OCI-LY1 (cell line): ENCODE data around the gene GALNT17.

ENCODE experiments used
- H2AFZ ChIP-seq: fragments of 200-600 bp; sonication (generic), shearing (Covaris generic); 2 replicates; pipeline ENCODE4 v1.6.0; 2014; ENCODE audit warnings: antibody characterized with exemption, mild to moderate bottlenecking, low read length
- H3F3A ChIP-seq: fragments of 200-600 bp; sonication (generic), shearing (Covaris generic); 2 replicates; pipeline ENCODE4 v1.6.0; 2014; ENCODE audit warnings: mild to moderate bottlenecking, antibody characterized with exemption, low read length, moderate library complexity; ENCODE audit not compliant: insufficient read depth
- H3K27ac ChIP-seq: fragments of 200-600 bp; sonication (generic); 2 replicates; pipeline ENCODE4 v1.5.1; 2014; ENCODE audit warnings: low read length, mixed run types, mild to moderate bottlenecking, low read depth; ENCODE audit not compliant: poor library complexity, severe bottlenecking
- H3K27me3 ChIP-seq: fragments of 200-600 bp; sonication (generic); 2 replicates; pipeline ENCODE4 v1.6.0; 2014; ENCODE audit warnings: antibody characterized with exemption, mild to moderate bottlenecking, low read length, moderate library complexity; ENCODE audit not compliant: insufficient read depth
- H3K36me3 ChIP-seq: fragments of 200-600 bp; sonication (generic); 2 replicates; pipeline ENCODE4 v1.6.1; 2014; ENCODE audit warnings: mild to moderate bottlenecking, antibody characterized with exemption, low read length, moderate library complexity, mixed read lengths; ENCODE audit not compliant: insufficient read depth
- H3K4me1 ChIP-seq: fragments of 200-600 bp; sonication (generic); 2 replicates; pipeline ENCODE4 v1.5.1; 2014; ENCODE audit warnings: mild to moderate bottlenecking, low read length, moderate library complexity; ENCODE audit not compliant: insufficient read depth, severe bottlenecking
- H3K4me2 ChIP-seq: fragments of 200-600 bp; sonication (generic), shearing (Covaris generic); 2 replicates; pipeline ENCODE4 v1.6.1; 2014; ENCODE audit warnings: low read length
- H3K4me3 ChIP-seq: fragments of 200-600 bp; sonication (generic); 2 replicates; pipeline ENCODE4 v1.5.1; 2014; ENCODE audit warnings: low read length, low read depth, mild to moderate bottlenecking, mixed read lengths; ENCODE audit not compliant: poor library complexity, severe bottlenecking
- H3K79me2 ChIP-seq: fragments of 200-600 bp; shearing (Covaris generic); 2 replicates; pipeline ENCODE4 v1.6.1; 2016; ENCODE audit warnings: mixed run types, low read length, mixed read lengths; ENCODE audit not compliant: insufficient read depth
- H3K9ac ChIP-seq: fragments of 200-600 bp; sonication (generic), shearing (Covaris generic); 2 replicates; pipeline ENCODE4 v1.6.1; 2014; ENCODE audit warnings: mild to moderate bottlenecking, low read length, mixed read lengths
- H3K9me2 ChIP-seq: fragments of 200-600 bp; sonication (generic), shearing (Covaris generic); 2 replicates; pipeline ENCODE4 v1.6.1; 2014; ENCODE audit warnings: low read depth, mild to moderate bottlenecking, low read length, mixed read lengths
- H3K9me3 ChIP-seq: fragments of 200-600 bp; shearing (Covaris generic); 2 replicates; pipeline ENCODE4 v1.6.1; 2014; ENCODE audit warnings: low read length, mixed read lengths
- H4K20me1 ChIP-seq: fragments of 200-600 bp; sonication (generic), shearing (Covaris generic); 2 replicates; pipeline ENCODE4 v1.6.0; 2016; ENCODE audit warnings: mild to moderate bottlenecking, low read length; ENCODE audit not compliant: insufficient read depth
- EZH2 ChIP-seq: fragments of 200-600 bp; sonication (generic), shearing (Covaris generic); IDR thresholded peaks from 2 replicates; pipeline ENCODE4 v1.8.0; 2017; ENCODE audit warnings: borderline replicate concordance, mixed run types, mild to moderate bottlenecking, antibody characterized with exemption, low read length, moderate library complexity, mixed read lengths
- TF ChIP-seq, protein P1 (sequence below): fragments of 200-600 bp; sonication (generic), shearing (Covaris generic); IDR thresholded peaks from 2 replicates; pipeline ENCODE4 v1.5.1; 2017; ENCODE audit warnings: mild to moderate bottlenecking, antibody characterized with exemption, low read length, moderate library complexity, mixed read lengths

Gene GALNT17

DNA sequence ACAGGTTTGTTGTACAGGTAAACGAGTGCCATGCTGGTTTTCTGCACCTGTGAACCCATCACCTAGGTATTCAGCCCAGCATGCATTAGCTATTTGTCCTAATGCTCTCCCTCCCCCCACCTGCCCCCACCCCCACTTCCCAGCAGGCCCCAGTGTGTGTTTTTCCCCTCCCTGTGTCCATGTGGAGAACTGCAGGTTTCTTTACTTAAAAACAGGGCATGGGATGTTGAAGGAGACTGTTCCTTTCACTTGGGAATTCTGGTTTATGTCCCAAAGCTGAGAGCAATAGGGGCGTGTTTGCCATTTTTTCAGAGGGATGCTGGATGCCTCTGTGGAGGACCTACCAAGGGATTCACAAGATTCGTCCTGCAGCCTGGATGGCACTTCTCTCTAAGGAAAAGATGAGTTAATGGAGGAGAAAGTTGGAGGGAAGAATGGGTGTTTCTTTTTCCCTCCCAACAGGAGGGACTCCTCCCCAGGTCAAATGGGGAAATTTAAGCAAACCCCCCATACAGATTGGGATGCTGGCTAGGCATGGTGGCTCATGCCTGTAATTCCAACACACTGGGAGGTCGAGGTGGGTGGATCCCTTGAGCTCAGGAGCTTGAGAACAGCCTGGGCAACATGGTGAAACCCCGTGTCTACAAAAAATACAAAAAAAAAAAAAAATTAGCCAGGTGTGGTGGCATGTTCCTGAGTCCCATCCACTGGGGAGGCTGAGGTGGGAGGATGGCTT is 136.0 kb downstream of the GALNT17 start:
- Histone ChIP-seq H3K79me2 (no peaks in the 10 kb centered on the region), H3K27me3 (no peaks in the 10 kb centered on the region), H3K4me1 (no peaks in the 10 kb centered on the region), H2AFZ (no peak overlapping the region), H3K4me3 (no peak overlapping the region), H3F3A (no peaks in the 10 kb centered on the region), H4K20me1 (no peaks in the 10 kb centered on the region), H3K9me2 (no peaks in the 10 kb centered on the region), H3K9me3 (no peaks in the 10 kb centered on the region), H3K36me3 (no peaks in the 10 kb centered on the region), H3K9ac (no peak overlapping the region), H3K4me2 (no peak overlapping the region), H3K27ac (no peak overlapping the region)
- no peak for TF ChIP-seq EZH2
- TF ChIP-seq, protein P1, sequence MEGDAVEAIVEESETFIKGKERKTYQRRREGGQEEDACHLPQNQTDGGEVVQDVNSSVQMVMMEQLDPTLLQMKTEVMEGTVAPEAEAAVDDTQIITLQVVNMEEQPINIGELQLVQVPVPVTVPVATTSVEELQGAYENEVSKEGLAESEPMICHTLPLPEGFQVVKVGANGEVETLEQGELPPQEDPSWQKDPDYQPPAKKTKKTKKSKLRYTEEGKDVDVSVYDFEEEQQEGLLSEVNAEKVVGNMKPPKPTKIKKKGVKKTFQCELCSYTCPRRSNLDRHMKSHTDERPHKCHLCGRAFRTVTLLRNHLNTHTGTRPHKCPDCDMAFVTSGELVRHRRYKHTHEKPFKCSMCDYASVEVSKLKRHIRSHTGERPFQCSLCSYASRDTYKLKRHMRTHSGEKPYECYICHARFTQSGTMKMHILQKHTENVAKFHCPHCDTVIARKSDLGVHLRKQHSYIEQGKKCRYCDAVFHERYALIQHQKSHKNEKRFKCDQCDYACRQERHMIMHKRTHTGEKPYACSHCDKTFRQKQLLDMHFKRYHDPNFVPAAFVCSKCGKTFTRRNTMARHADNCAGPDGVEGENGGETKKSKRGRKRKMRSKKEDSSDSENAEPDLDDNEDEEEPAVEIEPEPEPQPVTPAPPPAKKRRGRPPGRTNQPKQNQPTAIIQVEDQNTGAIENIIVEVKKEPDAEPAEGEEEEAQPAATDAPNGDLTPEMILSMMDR: no peak

DNA sequence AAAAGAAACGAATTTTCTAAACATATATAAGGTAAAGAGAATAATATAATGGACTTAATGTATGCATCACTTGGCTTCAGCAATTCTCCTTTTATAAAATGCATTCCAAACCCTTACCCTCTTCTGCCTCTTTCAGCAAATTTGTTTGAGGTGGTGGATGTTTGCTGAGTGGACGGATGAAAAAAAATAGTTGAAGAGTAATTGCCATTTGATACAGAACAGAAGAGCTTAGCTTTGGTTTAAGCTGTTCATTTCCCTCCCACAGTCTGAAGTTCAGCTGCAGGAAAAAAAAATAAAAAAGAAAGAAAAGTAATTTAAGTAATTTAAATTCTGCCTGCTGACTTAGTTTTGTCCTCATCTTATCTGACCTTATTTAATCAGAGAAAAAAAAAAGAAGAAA is 138.6 kb downstream of the GALNT17 start:
- TF ChIP-seq, protein P1: no peak
- no peak for TF ChIP-seq EZH2
- H3F3A ChIP-seq: no peaks in the 10 kb centered on the region

DNA sequence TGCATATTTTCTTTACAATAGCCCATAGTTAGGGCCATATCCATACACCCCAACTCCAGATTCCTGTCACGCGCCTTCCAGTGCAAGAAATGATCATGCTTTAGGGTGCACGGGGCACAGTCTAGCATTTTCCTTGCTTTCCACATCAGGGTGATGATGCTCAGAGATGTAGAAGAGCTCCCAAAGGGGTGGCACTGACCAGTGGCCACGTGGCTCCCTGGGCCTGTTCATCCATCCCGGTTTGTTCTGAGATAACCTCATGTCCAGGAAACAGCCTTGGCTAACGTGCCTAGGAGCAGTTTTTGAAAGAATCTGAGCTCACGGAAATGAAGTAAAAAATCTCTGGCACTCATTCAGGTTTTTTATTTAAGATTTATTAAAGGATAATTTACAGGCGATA is 139.3 kb downstream of the GALNT17 start:
- Histone ChIP-seq H3K9ac (no peak overlapping the region), H3K79me2 (no peaks in the 10 kb centered on the region), H3F3A (no peaks in the 10 kb centered on the region), H3K9me3 (no peaks in the 10 kb centered on the region), H3K27me3 (no peaks in the 10 kb centered on the region; the same call in 1 of the 2 replicates), H3K27ac (no peak overlapping the region), H2AFZ (no peak overlapping the region), H3K9me2 (no peaks in the 10 kb centered on the region), H3K4me1 (no peaks in the 10 kb centered on the region), H4K20me1 (no peaks in the 10 kb centered on the region), H3K36me3 (no peaks in the 10 kb centered on the region), H3K4me2 (no peak overlapping the region), H3K4me3 (no peak overlapping the region)
- TF ChIP-seq, protein P1: no peak
- no peak for TF ChIP-seq EZH2

More for the DNA sequence above, 138.6 kb downstream of the GALNT17 start:
- H3K79me2 ChIP-seq: no peaks in the 10 kb centered on the region
- no peak overlapping the region for H3K9ac ChIP-seq
- no peak overlapping the region for H3K4me2 ChIP-seq
- H3K4me3 ChIP-seq: no peak overlapping the region
- no peaks in the 10 kb centered on the region for H3K36me3 ChIP-seq
- no peaks in the 10 kb centered on the region for H4K20me1 ChIP-seq
- H3K4me1 ChIP-seq: no peaks in the 10 kb centered on the region
- H3K27ac ChIP-seq: no peak overlapping the region
- H3K9me3 ChIP-seq: no peaks in the 10 kb centered on the region
- no peaks in the 10 kb centered on the region for H3K9me2 ChIP-seq
- no peak overlapping the region for H2AFZ ChIP-seq
- H3K27me3 ChIP-seq: no peaks in the 10 kb centered on the region
